ENCODE data around the gene FAM25C.
"Not testable (repeated sequence)": the region's sequence is repeated elsewhere in the genome, so short reads cannot be mapped to it uniquely, and the experiment has no call there.

The FAM25C gene

GRCh38 chr10:47999691-48000090 lies at the start of gene FAM25C:
Gene FAM25C (minus strand): TSS chr10:47999791. CDS start chr10:47999765, 26 bp downstream.
- not testable (repeated sequence) for DNase-seq

- not testable (repeated sequence) for DNase-seq
Measured at GRCh38 chr10:48044557-48044956, 45.0 kb upstream of the FAM25C start.

- not testable (repeated sequence) for DNase-seq
Measured at GRCh38 chr10:48031390-48031789, 31.8 kb upstream of the FAM25C start.

- DNase-seq: not testable (repeated sequence)
Measured at GRCh38 chr10:48002306-48002705, 2.7 kb upstream of the FAM25C start.

- not testable (repeated sequence) for DNase-seq
Measured at GRCh38 chr10:47994045-47994444, 5.5 kb downstream of the FAM25C start.

GRCh38 chr10:47992560-47992959 lies 7.0 kb downstream of the FAM25C start:
- DNase-seq: not testable (repeated sequence)

- DNase-seq: not testable (repeated sequence)
Measured at GRCh38 chr10:47991706-47992105, 7.9 kb downstream of the FAM25C start.

GRCh38 chr10:47990097-47990496 lies 9.5 kb downstream of the FAM25C start:
- DNase-seq: not testable (repeated sequence)

GRCh38 chr10:47989542-47989950 lies 10.0 kb downstream of the FAM25C start:
- not testable (repeated sequence) for DNase-seq

GRCh38 chr10:47988718-47989541 lies 10.7 kb downstream of the FAM25C start:
- DNase-seq: not testable (repeated sequence)

- not testable (repeated sequence) for DNase-seq
Measured at GRCh38 chr10:47987952-47988351, 11.6 kb downstream of the FAM25C start.

GRCh38 chr10:47986413-47987230 lies 13.0 kb downstream of the FAM25C start:
- not testable (repeated sequence) for DNase-seq

- not testable (repeated sequence) for DNase-seq
Measured at GRCh38 chr10:47975409-47975808, 24.2 kb downstream of the FAM25C start.

- not testable (repeated sequence) for DNase-seq
Measured at GRCh38 chr10:47973131-47973530, 26.5 kb downstream of the FAM25C start.

GRCh38 chr10:47972077-47972476 lies 27.5 kb downstream of the FAM25C start:
- DNase-seq: not testable (repeated sequence)

- DNase-seq: not testable (repeated sequence)
Measured at GRCh38 chr10:47971598-47971997, 28.0 kb downstream of the FAM25C start.

- DNase-seq: not testable (repeated sequence)
Measured at GRCh38 chr10:47970047-47970446, 29.5 kb downstream of the FAM25C start.

- not testable (repeated sequence) for DNase-seq
Measured at GRCh38 chr10:47968988-47969387, 30.6 kb downstream of the FAM25C start.

- not testable (repeated sequence) for DNase-seq
Measured at GRCh38 chr10:47964280-47965063, 35.1 kb downstream of the FAM25C start.

GRCh38 chr10:47962785-47963184 lies 36.8 kb downstream of the FAM25C start:
- not testable (repeated sequence) for DNase-seq

GRCh38 chr10:47960699-47961098 lies 38.9 kb downstream of the FAM25C start:
- not testable (repeated sequence) for DNase-seq

GRCh38 chr10:47959677-47960076 lies 39.9 kb downstream of the FAM25C start:
- not testable (repeated sequence) for DNase-seq

- DNase-seq: not testable (repeated sequence)
Measured at GRCh38 chr10:47957158-47957557, 42.4 kb downstream of the FAM25C start.
